ENCODE measurements around the gene USP20. TPM values are rescaled to one million over a fixed set of nuclear protein-coding genes. Genes with fewer than 3 reads are reported as not detected.

Gene USP20
- total RNA-seq, 1 donor from 2014 or later = 10.8 TPM

DNA sequence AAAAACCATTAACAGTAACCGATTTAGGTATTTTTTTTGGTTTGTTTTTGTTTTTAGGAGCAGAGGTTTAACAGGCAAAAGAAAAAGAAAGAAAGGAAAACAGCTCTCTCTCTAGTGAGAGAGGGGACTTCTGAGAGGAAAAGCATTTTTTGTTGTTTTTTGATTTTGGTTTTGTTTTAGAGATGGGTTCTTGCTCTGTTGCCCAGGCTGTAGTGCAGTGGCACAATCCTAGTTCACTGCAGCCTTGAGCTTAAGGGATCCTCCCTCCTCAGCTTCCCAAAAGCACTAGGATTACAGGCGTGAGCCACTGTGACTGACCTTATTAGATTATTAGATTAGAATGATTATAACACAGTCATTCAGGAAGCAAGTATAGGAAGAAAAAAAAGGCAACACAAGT is 10.1 kb downstream of the USP20 start:
- Histone ChIP-seq H3K79me2 (ENCODE audit: low read depth) (no peaks in the 10 kb centered on the region), H2AFZ (replicated peaks) (no peak overlapping the region), H3K9ac (no peak overlapping the region), H3K4me1 (no peaks in the 10 kb centered on the region), H3K4me3 (no peak overlapping the region), H3F3A (ENCODE audit: low read depth) (no peaks in the 10 kb centered on the region), H3K9me3 (ENCODE audit: low read depth) (no peaks in the 10 kb centered on the region), H4K20me1 (ENCODE audit: low read depth) (peaks cover 5% of the 10 kb centered on the region), H3K27me3 (no peaks in the 10 kb centered on the region), H3K36me3 (no peaks in the 10 kb centered on the region), H3K4me2 (no peak overlapping the region), H3K27ac (no peak overlapping the region)
- Mint-ChIP-seq H3K9me3 (no peaks in the 10 kb centered on the region), H3K36me3 (peaks cover 5% of the 10 kb centered on the region), H3K27me3 (ENCODE audit: insufficient read depth, low read depth) (no peaks in the 10 kb centered on the region), H3K4me1 (peaks cover 17% of the 10 kb centered on the region), H3K4me3 (no peak overlapping the region), H3K27ac (peak overlapping the region; percentile 30)
- TF ChIP-seq EZH2 (IDR thresholded peaks at IDR 0.05) (no peak), EZH2phosphoT487 (IDR thresholded peaks at IDR 0.05) (no peak)
- TF ChIP-seq, protein P1, sequence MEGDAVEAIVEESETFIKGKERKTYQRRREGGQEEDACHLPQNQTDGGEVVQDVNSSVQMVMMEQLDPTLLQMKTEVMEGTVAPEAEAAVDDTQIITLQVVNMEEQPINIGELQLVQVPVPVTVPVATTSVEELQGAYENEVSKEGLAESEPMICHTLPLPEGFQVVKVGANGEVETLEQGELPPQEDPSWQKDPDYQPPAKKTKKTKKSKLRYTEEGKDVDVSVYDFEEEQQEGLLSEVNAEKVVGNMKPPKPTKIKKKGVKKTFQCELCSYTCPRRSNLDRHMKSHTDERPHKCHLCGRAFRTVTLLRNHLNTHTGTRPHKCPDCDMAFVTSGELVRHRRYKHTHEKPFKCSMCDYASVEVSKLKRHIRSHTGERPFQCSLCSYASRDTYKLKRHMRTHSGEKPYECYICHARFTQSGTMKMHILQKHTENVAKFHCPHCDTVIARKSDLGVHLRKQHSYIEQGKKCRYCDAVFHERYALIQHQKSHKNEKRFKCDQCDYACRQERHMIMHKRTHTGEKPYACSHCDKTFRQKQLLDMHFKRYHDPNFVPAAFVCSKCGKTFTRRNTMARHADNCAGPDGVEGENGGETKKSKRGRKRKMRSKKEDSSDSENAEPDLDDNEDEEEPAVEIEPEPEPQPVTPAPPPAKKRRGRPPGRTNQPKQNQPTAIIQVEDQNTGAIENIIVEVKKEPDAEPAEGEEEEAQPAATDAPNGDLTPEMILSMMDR (IDR thresholded peaks at IDR 0.05) = no peak
- DNase-seq (ENCODE audit: low spot score) = no peak

DNA sequence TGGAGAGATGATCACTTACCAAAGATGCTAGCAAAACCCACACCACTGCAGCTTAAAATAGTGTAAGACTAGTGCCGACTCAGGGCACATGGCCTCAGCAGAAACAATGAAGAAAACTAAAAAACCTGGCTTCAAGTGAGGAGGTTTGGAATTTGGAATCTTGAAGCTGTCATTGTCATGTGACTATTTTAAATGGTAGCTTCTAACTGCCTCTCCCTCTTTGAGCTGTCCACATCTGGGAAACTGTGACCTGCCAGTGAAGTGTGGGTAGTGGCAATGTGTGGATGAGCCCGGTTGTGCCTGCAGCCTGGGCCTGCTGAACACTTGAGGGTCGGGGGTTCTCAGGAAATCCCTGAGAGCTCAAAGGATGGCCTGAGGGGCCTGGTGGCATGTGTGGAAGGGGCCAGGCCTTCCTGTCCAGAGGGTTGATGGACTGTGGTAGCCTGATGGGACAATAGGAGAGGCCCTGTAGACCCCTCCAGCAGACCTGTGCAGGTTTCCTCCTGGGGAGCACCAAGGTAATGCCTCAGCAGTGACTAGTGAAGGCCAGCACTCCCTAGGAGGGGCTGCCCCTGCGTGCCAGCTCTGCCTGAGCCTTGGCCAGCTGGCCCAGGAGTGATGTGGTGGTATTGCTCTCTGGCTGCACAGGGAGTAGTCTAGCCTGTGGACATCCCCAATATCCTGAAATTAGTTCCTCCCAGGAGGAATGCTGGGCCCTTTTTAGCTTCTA is 13.6 kb downstream of the USP20 start:
- no peaks in the 10 kb centered on the region for H3K4me1 ChIP-seq
- no peaks in the 10 kb centered on the region for H3K36me3 ChIP-seq
- no peaks in the 10 kb centered on the region for H3K4me1 Mint-ChIP-seq
- DNase-seq (ENCODE audit: low spot score) = no peak
- no peaks in the 10 kb centered on the region for H3K9me3 ChIP-seq (ENCODE audit: low read depth)
- no peak overlapping the region for H2AFZ ChIP-seq (replicated peaks)
- no peaks in the 10 kb centered on the region for H3K9me3 Mint-ChIP-seq
- H3K27ac Mint-ChIP-seq = no peak overlapping the region
- no peaks in the 10 kb centered on the region for H3K79me2 ChIP-seq (ENCODE audit: low read depth)
- H3K27me3 ChIP-seq = no peaks in the 10 kb centered on the region
- H3K36me3 Mint-ChIP-seq = peaks cover 17% of the 10 kb centered on the region
- no peak overlapping the region for H3K9ac ChIP-seq
- H4K20me1 ChIP-seq (ENCODE audit: low read depth) = no peaks in the 10 kb centered on the region
- no peak overlapping the region for H3K4me2 ChIP-seq
- no peaks in the 10 kb centered on the region for H3K27me3 Mint-ChIP-seq (ENCODE audit: insufficient read depth, low read depth)
- no peak overlapping the region for H3K27ac ChIP-seq
- no peak overlapping the region for H3K4me3 ChIP-seq
- H3F3A ChIP-seq (ENCODE audit: low read depth) = no peaks in the 10 kb centered on the region
- no peak overlapping the region for H3K4me3 Mint-ChIP-seq
- TF ChIP-seq EZH2 (IDR thresholded peaks at IDR 0.05) (no peak), EZH2phosphoT487 (IDR thresholded peaks at IDR 0.05) (no peak)
- TF ChIP-seq, protein P1 (IDR thresholded peaks at IDR 0.05) = no peak

DNA sequence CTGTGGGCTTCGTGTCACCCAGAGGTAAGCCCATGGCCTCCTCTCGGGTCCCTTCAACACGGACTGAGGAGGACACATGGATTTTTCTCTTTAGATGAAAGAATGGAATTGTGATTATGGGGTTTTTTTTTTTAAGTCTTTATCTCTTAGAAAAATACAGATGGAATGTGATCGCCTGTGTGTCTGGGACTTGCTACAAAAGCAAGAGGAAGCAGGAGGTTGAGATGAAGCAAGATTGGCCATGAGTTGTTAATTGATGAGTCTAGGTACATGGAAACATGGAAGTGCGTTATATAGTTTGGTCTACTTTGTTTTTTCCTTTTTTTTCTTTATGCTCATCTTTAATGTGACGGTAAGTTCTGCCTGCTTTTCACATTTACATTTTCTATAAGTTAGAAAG is 14.6 kb downstream of the USP20 start:
- no peaks in the 10 kb centered on the region for H3K4me1 Mint-ChIP-seq
- Histone ChIP-seq H3K4me3 (no peak overlapping the region), H3K36me3 (no peaks in the 10 kb centered on the region), H3K9me3 (ENCODE audit: low read depth) (no peaks in the 10 kb centered on the region), H3K79me2 (ENCODE audit: low read depth) (no peaks in the 10 kb centered on the region), H3K4me2 (no peak overlapping the region), H3K27me3 (no peaks in the 10 kb centered on the region), H3K4me1 (no peaks in the 10 kb centered on the region), H4K20me1 (ENCODE audit: low read depth) (no peaks in the 10 kb centered on the region), H3F3A (ENCODE audit: low read depth) (no peaks in the 10 kb centered on the region), H3K9ac (no peak overlapping the region), H2AFZ (replicated peaks) (no peak overlapping the region), H3K27ac (no peak overlapping the region)
- no peaks in the 10 kb centered on the region for H3K9me3 Mint-ChIP-seq
- no peak for DNase-seq (ENCODE audit: low spot score)
- no peak overlapping the region for H3K4me3 Mint-ChIP-seq
- peaks cover 21% of the 10 kb centered on the region for H3K36me3 Mint-ChIP-seq
- H3K27me3 Mint-ChIP-seq (ENCODE audit: insufficient read depth, low read depth) = no peaks in the 10 kb centered on the region
- no peak overlapping the region for H3K27ac Mint-ChIP-seq
- no peak for TF ChIP-seq EZH2 (IDR thresholded peaks at IDR 0.05)
- TF ChIP-seq, protein P1 (IDR thresholded peaks at IDR 0.05) = no peak
- no peak for TF ChIP-seq EZH2phosphoT487 (IDR thresholded peaks at IDR 0.05)

All from neural progenitor cell (in vitro differentiated cells).